Measurements from ENCODE around the gene NPHP4. TPM values are rescaled to one million over a fixed set of nuclear protein-coding genes. Genes with fewer than 3 reads are reported as not detected.

NPHP4 gene
- total RNA-seq, 2 experiments from 2014 or later = 13.4 to 24.2 TPM

DNA sequence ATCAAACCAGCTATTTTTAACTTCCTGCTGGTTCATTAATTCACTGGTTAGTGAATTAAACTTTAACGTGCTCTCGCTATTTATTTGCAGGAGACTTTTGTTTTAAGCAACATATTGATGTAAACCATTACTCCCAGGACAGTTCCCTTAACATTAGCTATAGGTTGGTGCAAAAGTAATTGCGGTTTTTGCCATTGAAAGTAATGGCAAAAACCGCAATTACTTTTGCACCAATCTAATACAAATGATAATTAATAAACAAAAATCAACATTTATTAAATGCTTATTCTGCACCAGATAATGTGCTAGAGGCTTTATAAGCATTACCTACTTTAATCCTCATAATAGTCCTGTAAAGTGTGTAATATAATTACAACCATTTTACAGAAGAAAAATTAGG lies 176.5 kb downstream of the NPHP4 start:
- Histone ChIP-seq H3K27ac (ENCODE audit: low read depth, low read length, poor library complexity, severe bottlenecking) (no peak overlapping the region), H3K4me2 (ENCODE audit: low read length) (no peak overlapping the region), H3K9me3 (ENCODE audit: low read length) (no peaks in the 10 kb centered on the region), H4K20me1 (ENCODE audit: insufficient read depth, low read length) (no peaks in the 10 kb centered on the region), H3K9me2 (ENCODE audit: insufficient read depth, low read length) (no peaks in the 10 kb centered on the region), H3K79me2 (ENCODE audit: insufficient read depth, low read depth, low read length) (no peaks in the 10 kb centered on the region), H3K4me1 (ENCODE audit: insufficient read depth, low read length, poor library complexity, severe bottlenecking) (no peaks in the 10 kb centered on the region), H3K4me3 (ENCODE audit: low read depth, low read length, poor library complexity, severe bottlenecking) (no peak overlapping the region), H2AFZ (ENCODE audit: low read length) (no peak overlapping the region), H3K36me3 (ENCODE audit: insufficient read depth, low read length) (no peaks in the 10 kb centered on the region)
- no peak for DNase-seq (ENCODE audit: low spot score)
- CTCF ChIA-PET (ENCODE audit: unreplicated experiment) = no interaction called here
- POLR2A ChIA-PET = no interaction called here
- no TSS peak for BruUV-seq (replicated peaks)
- intact Hi-C loops (cut with micrococcal nuclease; ENCODE audit: unreplicated experiment) = no loop called here
- TF ChIP-seq EZH2phosphoT487 (IDR thresholded peaks at IDR 0.05; ENCODE audit: borderline replicate concordance, low read depth, low read length) (no peak), CTCF (conservative IDR thresholded peaks at IDR 0.05; ENCODE audit: low read length) (no peak)

DNA sequence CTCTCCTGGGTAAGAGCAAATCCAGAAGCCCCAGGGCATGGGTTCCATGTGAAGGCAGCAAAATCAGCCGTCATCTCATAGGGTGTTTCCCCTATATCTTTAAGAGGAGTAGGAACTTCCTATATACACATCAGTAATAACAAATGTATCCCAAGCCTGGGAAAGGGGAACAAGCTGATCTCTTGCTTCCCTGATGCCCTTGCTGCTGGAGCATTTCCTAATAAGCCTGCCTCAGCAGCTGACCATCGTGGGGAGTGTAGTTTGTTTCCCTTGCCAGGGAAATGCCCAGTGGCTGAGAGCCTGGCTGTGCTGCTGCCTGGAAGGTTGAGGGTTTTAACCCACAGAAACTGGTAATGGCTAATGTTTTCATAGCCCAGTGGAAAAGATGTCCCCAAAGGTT lies 177.0 kb downstream of the NPHP4 start:
- intact Hi-C loops (cut with micrococcal nuclease; ENCODE audit: unreplicated experiment) = no loop called here
- no peak overlapping the region for H2AFZ ChIP-seq (ENCODE audit: low read length)

More for the DNA sequence above, 177.0 kb downstream of the NPHP4 start:
- Histone ChIP-seq H4K20me1 (ENCODE audit: insufficient read depth, low read length) (no peaks in the 10 kb centered on the region), H3K4me1 (ENCODE audit: insufficient read depth, low read length, poor library complexity, severe bottlenecking) (no peaks in the 10 kb centered on the region), H3K9me2 (ENCODE audit: insufficient read depth, low read length) (no peaks in the 10 kb centered on the region), H3K4me3 (ENCODE audit: low read depth, low read length, poor library complexity, severe bottlenecking) (no peak overlapping the region), H3K36me3 (ENCODE audit: insufficient read depth, low read length) (no peaks in the 10 kb centered on the region), H3K4me2 (ENCODE audit: low read length) (no peak overlapping the region), H3K27ac (ENCODE audit: low read depth, low read length, poor library complexity, severe bottlenecking) (no peak overlapping the region), H3K9me3 (ENCODE audit: low read length) (no peaks in the 10 kb centered on the region), H3K79me2 (ENCODE audit: insufficient read depth, low read depth, low read length) (no peaks in the 10 kb centered on the region)
- no TSS peak for BruUV-seq (replicated peaks)
- POLR2A ChIA-PET = no interaction called here
- CTCF ChIA-PET (ENCODE audit: unreplicated experiment) = no interaction called here
- no peak for DNase-seq (ENCODE audit: low spot score)
- TF ChIP-seq EZH2phosphoT487 (IDR thresholded peaks at IDR 0.05; ENCODE audit: borderline replicate concordance, low read depth, low read length) (no peak), CTCF (conservative IDR thresholded peaks at IDR 0.05; ENCODE audit: low read length) (no peak)
